ENCODE results near the gene SLC9C2.
"Not testable (repeated sequence)": the region's sequence is repeated elsewhere in the genome, so short reads cannot be mapped to it uniquely, and the experiment has no call there.

SLC9C2 gene

DNA sequence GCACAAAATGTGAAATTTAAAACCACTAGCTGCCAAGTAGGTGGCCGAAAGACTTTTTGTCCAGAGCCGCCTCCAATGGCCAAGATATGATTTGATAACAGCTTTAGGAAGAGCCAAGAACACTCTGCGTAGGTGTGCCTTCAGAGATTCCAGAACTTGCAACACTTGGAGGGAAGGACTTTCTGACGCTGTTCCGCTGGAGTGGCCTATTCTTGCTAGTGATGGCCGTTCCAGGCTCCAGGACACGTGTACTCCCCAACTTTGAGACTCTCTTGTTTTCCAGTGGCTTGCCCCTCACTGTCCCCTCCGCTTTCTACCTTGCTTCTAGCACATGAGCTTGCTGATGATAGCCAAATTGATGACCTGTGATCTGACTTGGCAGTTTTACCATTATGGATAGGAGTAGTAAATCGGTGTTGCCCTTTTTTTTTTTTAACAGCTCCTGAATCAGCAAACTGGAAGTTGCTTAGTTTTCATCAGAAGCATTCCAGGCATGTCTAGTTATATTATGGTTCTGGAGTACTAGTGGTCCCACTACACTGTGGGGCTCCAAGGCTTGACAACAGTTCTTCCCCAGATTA lies 124.7 kb downstream of the SLC9C2 start:
- peak; percentile 81 to 92 for DNase-seq

DNA sequence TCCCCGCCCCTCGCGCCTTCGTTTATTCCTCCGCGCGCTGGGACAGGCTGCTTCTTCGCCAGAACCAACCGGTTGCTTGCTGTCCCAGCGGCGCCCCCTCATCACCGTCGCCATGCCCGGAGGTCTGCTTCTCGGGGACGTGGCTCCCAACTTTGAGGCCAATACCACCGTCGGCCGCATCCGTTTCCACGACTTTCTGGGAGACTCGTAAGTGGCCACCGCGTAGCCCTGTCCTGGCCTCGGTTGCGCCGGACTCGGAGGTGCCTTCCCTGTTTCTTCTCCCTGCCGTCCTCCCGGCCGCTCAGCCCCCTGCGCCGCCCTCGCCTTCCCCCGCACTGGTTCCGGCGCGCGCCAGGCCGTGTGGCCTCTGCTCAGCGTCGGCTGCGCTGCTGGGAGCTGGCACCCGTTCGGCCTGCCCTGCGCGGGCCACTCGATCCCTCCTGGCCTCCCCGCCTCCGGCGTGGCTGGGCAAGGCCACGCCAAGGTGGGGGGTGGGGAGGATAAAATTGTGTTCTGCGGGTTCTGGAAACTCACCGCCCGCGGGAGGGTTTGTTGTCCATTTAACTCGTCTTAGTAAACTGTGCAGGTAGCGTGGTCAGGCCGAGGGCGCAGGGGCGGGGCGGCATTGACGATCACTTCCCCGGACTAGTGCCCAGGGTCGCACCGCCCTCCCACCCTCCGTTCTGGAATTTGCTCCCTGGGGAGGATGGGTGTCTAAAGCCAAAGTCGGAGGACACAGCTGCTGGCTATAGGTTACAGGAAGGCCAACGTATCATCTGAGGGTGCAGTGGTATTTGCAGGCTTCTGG lies 125.4 kb downstream of the SLC9C2 start, which contains the start of gene PRDX6:
PRDX6 (plus strand) TSS at position 50 of the 808 bp plus-strand sequence; CDS start at position 113, 63 bp downstream.
- DNase-seq, result no peak

GRCh38 chr1:173476665-173477285 lies 126.1 kb downstream of the SLC9C2 start:
- DNase-seq, result peak; percentile 83 to 88

DNA sequence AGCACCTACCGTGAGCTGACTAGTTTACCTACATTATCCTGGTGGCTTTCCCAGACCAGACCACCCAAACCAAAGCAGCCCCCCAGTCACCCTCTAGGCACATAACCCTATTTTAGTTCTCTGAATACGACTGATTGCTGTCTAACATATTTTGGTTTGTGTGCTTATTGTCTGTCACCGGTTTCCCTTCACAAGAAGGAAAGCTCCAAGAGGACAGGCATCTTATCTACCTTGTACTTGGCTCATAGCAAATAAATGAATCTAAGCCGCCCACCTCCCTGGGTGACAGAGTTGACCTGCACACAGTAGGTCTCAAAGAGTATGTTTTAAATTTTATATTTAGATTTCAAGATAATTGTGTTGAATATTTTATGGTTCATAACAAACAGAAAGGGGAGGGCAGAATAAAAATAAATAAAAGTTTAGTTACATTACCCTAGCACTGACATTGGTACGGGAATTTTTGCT lies 126.6 kb downstream of the SLC9C2 start:
- DNase-seq, result no peak

GRCh38 chr1:173475564-173476196 lies 127.2 kb downstream of the SLC9C2 start:
- peak in 1 of 2 donors; percentile 12 for DNase-seq

GRCh38 chr1:173474780-173475421 lies 128.0 kb downstream of the SLC9C2 start:
- not testable (repeated sequence) for DNase-seq

DNA sequence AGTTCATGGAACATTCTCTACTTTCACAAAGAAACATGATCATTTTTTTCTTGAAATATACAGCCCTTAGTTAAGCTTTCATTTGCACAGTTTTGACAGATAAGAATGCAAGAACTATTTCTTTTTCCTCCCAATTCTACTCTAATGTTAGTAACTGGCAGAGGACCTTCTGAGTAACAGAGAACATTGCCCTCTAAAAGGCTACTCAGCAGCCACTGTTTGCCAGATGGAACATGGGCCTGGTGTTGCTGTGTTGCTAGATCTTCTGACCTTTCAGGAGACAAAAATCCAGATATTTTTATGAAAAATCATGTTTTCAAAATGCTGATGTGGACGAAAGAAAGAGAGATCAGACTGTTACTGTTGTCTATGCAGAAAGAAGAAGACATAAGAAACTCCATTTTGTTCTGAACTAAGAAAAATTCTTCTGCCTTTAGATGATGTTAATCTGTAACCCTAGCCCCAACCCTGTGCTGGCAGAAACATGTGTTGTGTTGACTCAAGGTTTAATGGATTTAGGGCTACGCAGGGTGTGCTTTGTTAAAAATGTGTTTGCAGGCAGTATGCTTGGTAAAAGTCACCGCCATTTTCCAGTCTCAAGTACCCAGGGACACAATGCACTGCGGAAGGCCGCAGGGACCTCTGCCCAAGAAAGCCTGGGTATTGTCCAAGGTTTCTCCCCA lies 128.6 kb downstream of the SLC9C2 start:
- DNase-seq, result no peak

DNA sequence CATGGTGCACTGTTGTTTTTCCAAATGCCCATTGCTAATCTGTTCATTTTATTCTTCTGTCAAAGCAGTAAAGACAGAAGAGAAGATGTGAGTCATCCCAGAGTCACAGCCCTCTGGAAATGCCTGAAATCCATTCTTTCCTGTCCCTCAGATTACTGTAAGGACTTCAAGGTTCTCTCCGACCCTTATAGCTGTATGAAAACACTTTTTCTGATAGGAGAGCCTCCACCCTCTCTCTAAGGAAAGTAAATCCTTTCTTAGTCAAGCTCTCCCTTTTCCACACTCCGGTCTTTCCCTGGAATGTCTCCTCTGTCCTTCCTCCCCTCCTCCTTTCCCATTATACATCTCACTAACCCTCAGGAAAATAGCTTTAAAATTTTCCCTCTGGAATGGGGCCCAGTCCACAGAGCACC lies 129.3 kb downstream of the SLC9C2 start:
- DNase-seq, result no peak

DNA sequence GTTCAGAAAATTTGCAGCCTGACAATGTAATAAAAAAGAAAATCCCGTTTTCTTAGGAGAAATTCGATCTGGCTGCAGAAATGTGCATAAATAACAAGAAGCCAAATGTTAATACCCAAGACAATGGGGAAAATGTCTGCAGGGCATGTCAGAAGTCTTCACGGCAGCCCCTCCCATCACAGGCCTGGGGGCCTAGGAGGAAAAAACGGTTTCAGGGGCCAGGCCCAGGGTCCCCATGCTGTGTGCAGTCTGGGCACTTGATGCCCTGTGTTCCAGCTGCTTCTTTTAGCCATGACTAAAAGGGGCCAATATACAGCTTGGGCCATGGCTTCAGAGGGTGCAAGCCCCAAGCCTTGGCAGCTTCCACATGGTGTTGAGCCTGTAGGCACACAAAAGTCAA lies 132.3 kb downstream of the SLC9C2 start:
- DNase-seq, result no peak

- no peak for DNase-seq
Observed at GRCh38 chr1:173469656-173470055, 133.2 kb downstream of the SLC9C2 start.

DNA sequence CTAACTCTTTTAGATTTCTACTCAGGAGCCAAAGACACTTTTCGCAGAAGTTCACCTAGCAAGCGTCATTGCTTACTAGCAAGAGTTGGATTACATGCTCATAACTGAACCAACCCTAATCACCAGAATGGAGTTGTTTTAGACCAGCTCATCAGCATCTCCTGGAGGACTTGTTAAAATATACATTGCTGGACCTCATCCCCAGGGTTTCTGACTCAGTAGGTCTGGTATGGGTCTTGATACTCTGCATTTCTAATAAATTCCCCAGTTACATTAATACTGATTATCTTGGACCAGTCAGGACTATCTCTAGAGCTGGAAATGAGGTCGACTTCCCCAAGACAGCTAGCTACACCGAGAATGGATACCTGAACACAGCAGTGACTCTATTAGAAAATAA lies 135.4 kb downstream of the SLC9C2 start:
- DNase-seq, result no peak

DNA sequence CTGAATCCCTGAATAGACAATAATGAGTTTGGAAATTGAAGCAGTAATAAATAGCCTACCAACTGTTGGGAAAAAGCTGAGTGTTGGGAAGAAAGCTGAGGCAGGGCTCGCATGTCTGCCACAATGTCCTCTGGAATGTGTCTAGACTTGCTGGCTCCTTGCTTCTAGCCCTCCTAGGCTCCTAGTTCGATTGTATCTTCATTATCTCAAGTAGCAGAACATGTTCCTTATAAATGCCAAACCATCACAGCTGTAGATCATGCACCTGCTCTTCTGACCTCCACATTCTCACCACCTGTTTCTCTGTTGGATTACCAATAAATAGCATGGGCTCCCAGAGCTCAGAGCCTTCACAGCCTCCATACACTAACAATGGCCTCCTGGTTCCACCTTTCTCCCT lies 138.7 kb downstream of the SLC9C2 start:
- not testable (repeated sequence) for DNase-seq

GRCh38 chr1:173462666-173463065 lies 140.2 kb downstream of the SLC9C2 start:
- DNase-seq, result not testable (repeated sequence)

DNA sequence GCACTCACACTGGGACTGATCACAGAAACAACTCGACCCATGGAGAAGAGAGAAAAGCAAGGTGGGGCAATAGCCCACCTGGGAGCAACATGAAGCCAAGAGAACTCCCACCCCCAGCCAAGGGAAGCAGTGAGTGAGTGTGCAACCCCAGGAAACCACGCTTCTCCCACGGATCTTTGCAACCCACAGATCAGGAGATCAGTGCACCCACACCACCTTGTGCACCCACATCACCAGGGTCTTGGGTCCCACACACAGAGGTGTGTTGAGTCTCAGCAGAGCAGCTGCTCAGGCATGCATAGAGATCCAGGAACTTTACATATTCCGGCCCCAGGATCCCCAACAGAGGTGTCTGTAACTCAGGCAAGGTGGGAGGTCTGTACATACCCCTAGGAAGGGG lies 143.0 kb downstream of the SLC9C2 start:
- DNase-seq, result no peak

DNA sequence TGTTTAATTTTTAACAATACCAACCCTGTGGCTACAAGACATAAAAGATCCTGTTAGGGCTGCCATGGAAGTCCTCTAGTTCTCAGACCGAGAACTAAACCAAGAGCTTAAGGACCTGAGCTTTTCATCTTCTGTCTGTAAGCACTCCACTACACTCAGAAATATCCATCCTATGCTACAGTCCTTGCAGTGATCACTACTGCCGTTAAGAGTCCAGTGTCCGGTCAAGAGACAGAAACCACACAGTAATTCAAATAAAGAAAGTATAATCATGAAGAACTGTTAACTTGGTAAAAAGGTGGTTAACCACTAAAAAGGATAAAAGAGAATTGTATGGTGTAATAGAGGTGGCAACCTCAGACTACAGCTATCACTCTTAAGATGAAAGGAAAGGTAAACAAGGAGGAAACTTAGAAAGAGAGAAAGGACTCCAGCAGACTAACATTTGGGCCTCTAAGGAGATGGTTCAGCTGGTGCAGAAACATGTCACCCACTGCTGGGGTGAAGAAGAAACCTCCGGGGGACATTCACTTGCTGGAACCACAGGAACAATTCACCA lies 147.8 kb downstream of the SLC9C2 start:
- no peak for DNase-seq

DNA sequence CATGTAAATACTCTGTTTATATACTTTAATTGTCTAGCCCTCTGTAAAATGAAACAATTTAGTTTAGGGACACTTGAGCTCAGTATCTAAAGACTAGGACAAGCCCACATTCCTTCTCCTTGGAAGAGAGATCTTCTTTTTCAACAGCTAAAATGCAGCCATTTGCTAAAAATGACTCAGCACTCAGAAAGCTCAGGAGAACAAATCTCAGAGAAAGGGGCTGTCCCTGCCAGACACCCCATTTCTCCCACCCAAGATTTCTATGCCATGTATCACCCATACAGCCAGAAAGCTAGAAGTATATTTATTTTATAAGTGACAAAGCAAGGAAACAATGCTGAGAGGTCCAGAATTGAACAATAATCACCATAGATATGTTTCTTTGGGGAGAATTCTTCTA lies 148.9 kb downstream of the SLC9C2 start:
- DNase-seq, result no peak

DNA sequence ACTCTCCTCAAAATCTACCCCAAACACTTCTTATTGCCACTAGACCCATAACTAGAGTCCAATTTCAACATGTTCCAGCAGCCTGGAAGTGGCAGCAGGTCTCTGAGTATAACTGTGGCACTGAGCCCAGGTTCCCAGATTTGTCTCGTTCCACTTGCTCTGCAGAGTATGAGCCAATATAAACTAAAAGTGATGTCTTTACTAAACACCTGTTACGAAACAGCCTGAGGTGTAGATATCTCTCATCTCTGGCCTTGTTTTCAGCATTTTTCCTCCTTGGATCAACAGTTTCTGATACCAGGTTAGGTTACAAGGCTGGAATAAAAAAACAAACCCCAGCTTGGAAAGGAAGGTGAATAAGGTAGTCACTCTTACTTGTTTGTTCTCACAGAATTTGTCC lies 150.9 kb downstream of the SLC9C2 start:
- no peak for DNase-seq
